ENCODE results near the gene CASZ1. TPM values are rescaled to one million over a fixed set of nuclear protein-coding genes. Genes with fewer than 3 reads are reported as not detected.

The CASZ1 gene
- total RNA-seq, 8 experiments from 2014 or later: 0.46 to 15.1 (median 6.4) TPM

DNA sequence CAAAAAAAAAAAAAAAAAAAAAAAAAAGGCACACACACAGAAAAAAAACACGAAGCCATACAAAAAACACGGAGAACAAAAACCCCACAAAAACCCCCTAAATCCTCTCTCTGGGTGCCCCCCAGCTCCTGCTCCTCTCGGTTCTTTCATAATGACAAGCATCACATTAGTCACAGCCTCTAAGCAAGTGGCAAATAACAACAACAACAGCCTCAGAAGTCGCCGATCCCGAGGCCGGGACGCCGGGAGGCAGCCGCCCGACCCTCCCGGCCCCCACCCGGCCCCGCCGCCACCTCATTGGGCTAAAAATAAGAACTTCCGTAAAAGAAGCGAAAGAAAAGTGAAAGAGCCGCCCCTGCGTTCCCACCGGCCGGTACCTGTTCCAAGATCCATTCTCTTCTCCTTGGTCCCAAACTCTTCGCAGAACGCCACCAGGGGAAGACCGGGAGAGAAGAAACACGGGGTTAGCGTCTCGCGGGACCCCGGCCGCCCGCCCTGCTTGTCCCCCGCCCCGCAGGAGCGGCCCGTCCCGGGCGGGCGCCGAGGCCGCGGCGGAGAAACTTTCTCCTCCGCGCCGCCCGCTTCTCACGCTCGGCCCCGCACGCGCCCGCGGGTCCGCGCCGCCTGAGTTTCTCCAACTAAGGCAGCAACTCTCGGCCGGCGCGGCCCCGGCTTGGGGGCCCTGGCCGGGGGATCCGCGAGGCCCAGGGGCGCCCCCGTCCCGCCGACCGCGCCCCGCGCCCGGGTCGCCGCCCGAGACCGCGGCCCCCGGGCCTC is 102.8 kb downstream of the CASZ1 start:
- H3K27ac ChIP-seq: no peak overlapping the region
- WGBS, 10 experiments: 0 to 25% (median 3%) methylated on average over 2 to 23 of the region's 79 CpGs; no CpG with 5 or more reads in 2 of the 10 experiments
- in situ Hi-C loops (cut with MboI; ENCODE audit: low pct_unique_long_range_greater_than_20kb in 2 of 9, low sequenced_read_pairs in 9 of 9, unreplicated experiment in 9 of 9): loop anchor here in 1 of 9 experiments (25.0 kb wide), 1 partner anchor 94 kb away; the partner anchor contains the start of gene CASZ1
- peak overlapping the region; percentile 35 to 72 (median 55) for H3K4me3 ChIP-seq
- peak; percentile 24 to 41 (median 32) for ATAC-seq (replicated peaks in 6 of 8)
- H3K4me1 ChIP-seq (replicated peaks in 1 of 2): peaks cover 3 to 14% of the 10 kb centered on the region in 2 donors

- peaks cover 3 to 14% of the 10 kb centered on the region in 2 donors for H3K4me1 ChIP-seq (replicated peaks in 1 of 2)
- no peak overlapping the region for H3K27ac ChIP-seq
- 28 to 97% (median 83%) methylated on average over 2 to 6 of the region's 6 CpGs; no CpG with 5 or more reads in 1 of the 10 experiments for WGBS, 10 experiments
- in situ Hi-C loops (cut with MboI; ENCODE audit: low pct_unique_long_range_greater_than_20kb in 2 of 9, low sequenced_read_pairs in 9 of 9, unreplicated experiment in 9 of 9): loop anchor here in 1 of 9 experiments (25.0 kb wide), 1 partner anchor 94 kb away; the partner anchor contains the start of gene CASZ1
- H3K4me3 ChIP-seq: peak overlapping the region in 3 of 5 donors; percentile 41 to 72 (median 55)
- ATAC-seq (replicated peaks in 6 of 8): no peak
Observed at GRCh38 chr1:10693152-10693496, 103.3 kb downstream of the CASZ1 start.

- in situ Hi-C loops (cut with MboI; ENCODE audit: low pct_unique_long_range_greater_than_20kb in 2 of 9, low sequenced_read_pairs in 9 of 9, unreplicated experiment in 9 of 9): loop anchor here in 1 of 9 experiments (25.0 kb wide), 1 partner anchor 95 kb away; the partner anchor contains the start of gene CASZ1
- no peak overlapping the region for H3K4me3 ChIP-seq
- peaks cover 8 to 19% of the 10 kb centered on the region in 2 donors for H3K4me1 ChIP-seq (replicated peaks in 1 of 2)
- ATAC-seq (replicated peaks in 6 of 8): peak in 1 of 8 experiments; percentile 6
- 20 to 100% (median 84%) methylated on average over 1 to 8 of the region's 13 CpGs; no CpG with 5 or more reads in 2 of the 10 experiments for WGBS, 10 experiments
- H3K27ac ChIP-seq: no peak overlapping the region
Observed at GRCh38 chr1:10692401-10693021, 103.9 kb downstream of the CASZ1 start.

DNA sequence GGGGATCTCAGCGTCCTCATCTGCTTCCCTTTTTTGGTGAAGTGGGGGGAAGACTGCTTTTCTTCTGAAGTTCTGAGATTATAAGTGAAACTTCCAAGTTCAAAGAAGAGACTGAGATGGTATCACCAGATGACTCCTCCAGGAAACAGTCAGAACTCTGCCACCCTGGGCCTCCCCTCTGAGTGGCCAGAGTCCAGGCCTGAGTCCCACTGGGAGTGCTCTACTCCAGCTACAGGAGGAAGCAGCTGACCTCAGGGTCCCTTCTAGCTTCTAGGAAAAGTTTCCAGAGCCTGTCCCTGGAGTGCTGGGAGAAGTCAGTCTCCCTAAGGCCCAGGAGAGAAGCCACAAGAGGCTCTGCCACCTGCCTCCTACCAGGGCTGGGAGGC is 104.7 kb downstream of the CASZ1 start:
- H3K4me1 ChIP-seq (replicated peaks in 1 of 2): peaks cover 16 to 27% of the 10 kb centered on the region in 2 donors
- in situ Hi-C loops (cut with MboI; ENCODE audit: low pct_unique_long_range_greater_than_20kb in 2 of 9, low sequenced_read_pairs in 9 of 9, unreplicated experiment in 9 of 9): loop anchor here in 1 of 9 experiments (25.0 kb wide), 1 partner anchor 96 kb away; the partner anchor contains the start of gene CASZ1
- ATAC-seq (replicated peaks in 6 of 8): no peak
- 60 to 100% (median 93%) methylated on average over 1 of the region's 1 CpG; no CpG with 5 or more reads in 6 of the 10 experiments for WGBS, 10 experiments
- H3K4me3 ChIP-seq: no peak overlapping the region
- H3K27ac ChIP-seq: no peak overlapping the region

GRCh38 chr1:10691075-10691739 is 105.2 kb downstream of the CASZ1 start:
- no peak for ATAC-seq (replicated peaks in 6 of 8)
- H3K4me3 ChIP-seq: no peak overlapping the region
- H3K27ac ChIP-seq: no peak overlapping the region
- peaks cover 21 to 32% of the 10 kb centered on the region in 2 donors for H3K4me1 ChIP-seq (replicated peaks in 1 of 2)
- in situ Hi-C loops (cut with MboI; ENCODE audit: low pct_unique_long_range_greater_than_20kb in 2 of 9, low sequenced_read_pairs in 9 of 9, unreplicated experiment in 9 of 9): loop anchor here in 1 of 9 experiments (25.0 kb wide), 1 partner anchor 96 kb away; the partner anchor contains the start of gene CASZ1
- 19 to 94% (median 77%) methylated on average over 3 to 13 of the region's 17 CpGs; no CpG with 5 or more reads in 5 of the 10 experiments for WGBS, 10 experiments

DNA sequence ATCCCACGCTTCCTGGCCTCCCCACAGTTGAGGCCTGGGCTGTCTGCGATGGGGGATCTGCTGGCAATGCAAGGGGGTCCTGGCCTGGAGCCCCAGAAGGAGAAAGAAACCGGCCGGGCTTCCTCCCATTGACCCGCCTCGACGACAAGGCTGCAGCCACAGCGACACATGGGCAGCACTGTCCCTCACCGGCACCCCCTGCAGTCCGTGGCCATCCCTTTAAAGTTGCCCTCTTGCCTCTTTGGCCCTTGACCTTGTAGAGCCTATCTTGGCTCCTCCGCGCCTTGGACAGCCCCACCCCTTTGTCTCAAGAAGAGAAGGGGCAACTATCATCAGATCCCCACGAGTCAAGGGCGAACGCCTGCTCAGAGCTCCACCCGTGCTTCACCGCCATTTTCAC is 106.0 kb downstream of the CASZ1 start:
- WGBS, 10 experiments: 81 to 91% (median 85%) methylated on average over 4 to 13 of the region's 17 CpGs; no CpG with 5 or more reads in 6 of the 10 experiments
- in situ Hi-C loops (cut with MboI; ENCODE audit: low pct_unique_long_range_greater_than_20kb in 2 of 9, low sequenced_read_pairs in 9 of 9, unreplicated experiment in 9 of 9): loop anchor here in 1 of 9 experiments (25.0 kb wide), 1 partner anchor 97 kb away; the partner anchor contains the start of gene CASZ1
- Histone ChIP-seq H3K4me1 (replicated peaks in 1 of 2) (peaks cover 28 to 39% of the 10 kb centered on the region in 2 donors), H3K4me3 (no peak overlapping the region), H3K27ac (no peak overlapping the region)
- ATAC-seq (replicated peaks in 6 of 8): no peak

DNA sequence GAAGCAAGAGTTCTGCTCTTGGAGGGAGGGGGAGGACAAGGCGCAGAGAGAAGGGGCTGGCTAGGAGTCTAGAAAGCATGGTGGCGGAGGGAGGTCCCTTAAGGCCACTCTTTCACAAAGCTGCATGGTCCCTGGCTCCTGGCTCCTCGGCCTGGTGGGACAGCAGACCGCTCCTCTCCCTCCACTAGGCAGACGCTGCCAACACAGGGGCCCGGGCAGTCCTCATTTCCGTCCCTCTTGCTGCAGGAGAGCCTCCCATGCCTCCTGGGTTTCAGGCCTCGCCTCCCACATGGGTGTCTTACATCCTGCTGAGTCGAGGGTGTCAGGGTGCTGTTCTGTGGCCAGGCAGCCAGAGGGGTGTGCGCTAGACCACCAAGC is 108.0 kb downstream of the CASZ1 start:
- in situ Hi-C loops (cut with MboI; ENCODE audit: low pct_unique_long_range_greater_than_20kb in 2 of 9, low sequenced_read_pairs in 9 of 9, unreplicated experiment in 9 of 9): loop anchor here in 1 of 9 experiments (25.0 kb wide), 1 partner anchor 99 kb away; the partner anchor contains the start of gene CASZ1
- no peak for ATAC-seq (replicated peaks in 6 of 8)
- Histone ChIP-seq H3K4me3 (no peak overlapping the region), H3K4me1 (replicated peaks in 1 of 2) (peaks cover 30 to 43% of the 10 kb centered on the region in 2 donors), H3K27ac (no peak overlapping the region)
- 44 to 90% (median 74%) methylated on average over 2 to 8 of the region's 10 CpGs; no CpG with 5 or more reads in 6 of the 10 experiments for WGBS, 10 experiments

- in situ Hi-C loops (cut with MboI; ENCODE audit: low pct_unique_long_range_greater_than_20kb in 2 of 9, low sequenced_read_pairs in 9 of 9, unreplicated experiment in 9 of 9): loop anchor here in 1 of 9 experiments (25.0 kb wide), 1 partner anchor 99 kb away; the partner anchor contains the start of gene CASZ1
- ATAC-seq (replicated peaks in 6 of 8): no peak
- no peak overlapping the region for H3K4me3 ChIP-seq
- peaks cover 30 to 43% of the 10 kb centered on the region in 2 donors for H3K4me1 ChIP-seq (replicated peaks in 1 of 2)
- 50 to 100% (median 76%) methylated on average over 1 to 14 of the region's 15 CpGs; no CpG with 5 or more reads in 4 of the 10 experiments for WGBS, 10 experiments
- H3K27ac ChIP-seq: no peak overlapping the region
Observed at GRCh38 chr1:10687782-10688408, 108.6 kb downstream of the CASZ1 start.

DNA sequence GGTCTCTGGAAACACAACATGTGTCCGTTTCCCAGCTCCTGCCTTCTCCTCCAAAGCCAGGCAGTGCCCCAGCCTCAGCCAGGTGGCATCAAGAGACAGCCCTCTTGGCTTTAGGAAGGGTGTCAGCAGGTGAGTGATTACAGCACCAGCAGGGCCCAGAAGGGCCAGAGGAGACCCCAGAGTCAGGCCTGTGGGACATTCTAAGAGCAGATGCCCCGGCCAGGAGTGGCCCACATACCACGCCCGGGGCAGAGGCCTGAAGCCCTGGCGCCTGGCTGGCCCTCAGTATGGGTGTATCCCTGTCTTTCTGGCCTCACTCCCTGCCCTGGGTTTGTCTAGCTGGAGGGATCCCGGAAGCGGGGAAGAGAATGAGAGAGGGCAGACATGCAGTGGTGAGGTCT is 109.2 kb downstream of the CASZ1 start:
- H3K4me1 ChIP-seq (replicated peaks in 1 of 2): peaks cover 34 to 44% of the 10 kb centered on the region in 2 donors
- in situ Hi-C loops (cut with MboI; ENCODE audit: low pct_unique_long_range_greater_than_20kb in 2 of 9, low sequenced_read_pairs in 9 of 9, unreplicated experiment in 9 of 9): loop anchor here in 1 of 9 experiments (25.0 kb wide), 1 partner anchor 100 kb away; the partner anchor contains the start of gene CASZ1
- WGBS, 10 experiments: 60 to 78% (median 67%) methylated on average over 1 to 6 of the region's 7 CpGs; no CpG with 5 or more reads in 7 of the 10 experiments
- ATAC-seq (replicated peaks in 6 of 8): peak in 3 of 8 experiments; percentile 16 to 51 (median 49)
- no peak overlapping the region for H3K4me3 ChIP-seq
- H3K27ac ChIP-seq: no peak overlapping the region

DNA sequence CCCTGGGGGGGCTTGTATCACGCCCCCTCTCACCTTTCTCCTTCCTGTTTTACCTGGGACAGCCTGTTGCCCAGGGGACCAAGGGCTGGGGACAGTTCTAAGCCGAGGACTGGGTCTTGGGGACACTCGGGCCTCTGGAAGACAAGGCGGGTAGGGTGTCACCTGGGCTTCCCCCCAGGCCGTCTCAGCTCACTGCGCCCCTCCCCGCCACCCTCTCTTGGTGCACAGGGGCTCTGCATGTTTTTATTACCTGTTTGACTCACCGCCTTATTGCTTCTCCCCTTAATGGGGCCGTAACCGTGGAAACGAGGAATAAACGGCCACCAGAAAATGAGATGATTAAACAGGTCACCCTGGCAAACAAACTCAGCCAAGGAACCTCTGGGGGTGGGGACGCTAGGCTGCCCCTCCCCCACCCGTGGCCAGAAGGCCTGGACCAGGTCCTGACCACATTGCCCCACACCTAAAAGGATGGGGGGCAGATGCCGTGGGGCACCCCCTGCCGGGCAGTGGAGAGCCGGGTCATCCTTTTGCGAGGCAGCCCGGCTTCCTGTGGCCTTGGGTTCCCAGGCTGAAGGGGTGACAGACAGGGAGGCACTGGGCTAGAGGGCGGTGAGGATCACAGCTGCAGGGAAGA is 109.9 kb downstream of the CASZ1 start:
- ATAC-seq (replicated peaks in 6 of 8): peak in 5 of 8 experiments; percentile 52 to 81 (median 55)
- in situ Hi-C loops (cut with MboI; ENCODE audit: low pct_unique_long_range_greater_than_20kb in 2 of 9, low sequenced_read_pairs in 9 of 9, unreplicated experiment in 9 of 9): loop anchor here in 1 of 9 experiments (25.0 kb wide), 1 partner anchor 101 kb away; the partner anchor contains the start of gene CASZ1
- H3K4me3 ChIP-seq: no peak overlapping the region
- H3K27ac ChIP-seq: peak overlapping the region in 1 of 2 donors; percentile 14
- H3K4me1 ChIP-seq (replicated peaks in 1 of 2): peaks cover 36 to 52% of the 10 kb centered on the region in 2 donors
- WGBS, 10 experiments: 53 to 100% (median 61%) methylated on average over 1 to 16 of the region's 20 CpGs; no CpG with 5 or more reads in 5 of the 10 experiments

GRCh38 chr1:10685808-10686403 is 110.5 kb downstream of the CASZ1 start:
- Histone ChIP-seq H3K27ac (no peak overlapping the region), H3K4me3 (no peak overlapping the region), H3K4me1 (replicated peaks in 1 of 2) (peaks cover 36 to 56% of the 10 kb centered on the region in 2 donors)
- 94 to 100% (median 100%) methylated on average over 1 to 2 of the region's 11 CpGs; no CpG with 5 or more reads in 7 of the 10 experiments for WGBS, 10 experiments
- ATAC-seq (replicated peaks in 6 of 8): peak in 7 of 8 experiments; percentile 23 to 82 (median 64)
- in situ Hi-C loops (cut with MboI; ENCODE audit: low pct_unique_long_range_greater_than_20kb in 2 of 9, low sequenced_read_pairs in 9 of 9, unreplicated experiment in 9 of 9): loop anchor here in 1 of 9 experiments (25.0 kb wide), 1 partner anchor 101 kb away; the partner anchor contains the start of gene CASZ1

Measured in motor neuron (in vitro differentiated cells).